Psoas muscle (tissue), 8 donors: ENCODE data around the gene CLASP1. TPM values are rescaled to one million over a fixed set of nuclear protein-coding genes. Genes with fewer than 3 reads are reported as not detected.

ENCODE experiments used
- ATAC-seq, 4 donors: fragments of 200-7000 bp; cut with Tn5 transposase; one replicate each; pipeline ENCODE4 v1.9.1; 2020; ENCODE audit warnings: moderate library complexity in 3 of 4, mild to moderate bottlenecking in 2 of 4
- DNase-seq, 2 donors: peaks; one replicate each; pipeline ENCODE4 v3.0.0-alpha.2; 2020
- H3K27ac ChIP-seq: fragments of 200-600 bp; one replicate; pipeline ENCODE4 v1.8.0; 2022
- H3K27me3 ChIP-seq, 3 donors: fragments of 200-600 bp in 1 of 3; one replicate each; pipeline versions ENCODE4 v1.6.1 to v1.8.0; 2013 to 2022; ENCODE audit warnings: low read length in 2 of 3, mild to moderate bottlenecking in 2 of 3, moderate library complexity in 1 of 3; ENCODE audit not compliant: insufficient read depth in 3 of 3
- H3K36me3 ChIP-seq, 2 donors: fragments of 200-600 bp in 1 of 2; one replicate each; pipeline versions ENCODE4 v1.6.1 to v1.8.0; 2013 to 2022; ENCODE audit warnings: low read depth in 1 of 2, mild to moderate bottlenecking in 1 of 2, moderate library complexity in 1 of 2; ENCODE audit not compliant: insufficient read depth in 1 of 2
- H3K4me1 ChIP-seq: fragments of 200-600 bp; one replicate; pipeline ENCODE4 v1.8.0; 2022
- H3K4me3 ChIP-seq: fragments of 200-600 bp; one replicate; pipeline ENCODE4 v1.8.0; 2022; ENCODE audit warnings: mild to moderate bottlenecking
- H3K9me3 ChIP-seq: fragments of 200-600 bp; one replicate; pipeline ENCODE4 v1.8.0; 2022
- CTCF ChIP-seq: fragments of 200-600 bp; IDR thresholded peaks from one replicate; pipeline ENCODE4 v1.8.0; 2022; ENCODE audit warnings: antibody characterized with exemption
- WGBS, 3 donors: extraction: QIAGEN DNeasy Blood & Tissue Kit; methylation state at CpG; one replicate each; pipeline versions ENCODE4 v1.1.6 to v1.1.7; 2013; 5-methylcytosine and 5-hydroxymethylcytosine counted together
- intact Hi-C, 2 donors: fragments of 100-400 bp; cut with DNase I; formaldehyde crosslinking; loops; one replicate each; pipeline versions ENCODE4 v1.11.0 to v1.14.2; 2022
- polyA plus RNA-seq, 3 donors: library from polyadenylated mRNA; stranded (reverse); fragments of 200-250 nt; gene quantifications; one replicate each; pipeline ENCODE4 v1.2.3, GENCODE V29; 2013
- total RNA-seq, 4 donors: library from RNA; stranded (reverse); fragmentation: NEBNext Ultra II Directional in 2 of 4; extraction: Animal tissue kit (Norgen Biotek cat#: 25700) in 2 of 4; gene quantifications; one replicate each; pipeline versions ENCODE4 v1.2.1 to v1.2.4, GENCODE V29; 2021 to 2023
- donor health status: healthy with polysubstance abuse.
- donor health status: DM: no; HTN: no; CAD: no; lungs with moderate emphysema.
- donor health status: Bipolar disorder and iron deficiency.
- donor health status: healthy.
- donor health status: DM: yes; HTN: yes; CAD: no.
- donor health status: DM: no; HTN: no; CAD: no.
- donor health status: DM: no; HTN: no; CAD: no.
- donor health status: DM: yes; HTN: yes; CAD: no.

The CLASP1 gene
- total and polyA plus RNA-seq, 7 donors: 11.6 to 60.7 (median 38.8) TPM

- TF ChIP-seq CTCF: no peak
- intact Hi-C loops: no loop called here
These were observed 178.3 kb downstream of the CLASP1 start for GRCh38 chr2:121470917-121471316.

GRCh38 chr2:121469356-121469755 lies 179.9 kb downstream of the CLASP1 start:
- ATAC-seq: no peak

More at GRCh38 chr2:121470917-121471316, 178.3 kb downstream of the CLASP1 start:
- ATAC-seq (no peak), DNase-seq (no peak)
- Histone ChIP-seq H3K27ac (no peak overlapping the region), H3K4me1 (peaks cover 30% of the 10 kb centered on the region), H3K36me3 (peaks cover 3 to 45% of the 10 kb centered on the region in 2 donors), H3K9me3 (no peaks in the 10 kb centered on the region), H3K27me3 (no peaks in the 10 kb centered on the region), H3K4me3 (no peak overlapping the region)
- 96 to 98% (median 98%) methylated on average over 4 of the region's 4 CpGs for WGBS, 3 donors

GRCh38 chr2:121468936-121469335 lies 180.3 kb downstream of the CLASP1 start:
- peaks cover 14% of the 10 kb centered on the region for H3K4me1 ChIP-seq
- DNase-seq: no peak
- no peak for TF ChIP-seq CTCF
- no peaks in the 10 kb centered on the region for H3K27me3 ChIP-seq
- H3K9me3 ChIP-seq: no peaks in the 10 kb centered on the region
- intact Hi-C loops: loop anchor here in 1 of 2 donors (5.0 kb wide), 1 partner anchor 42 kb away; no protein-coding TSS in a partner anchor
- 97 to 98% (median 98%) methylated on average over 6 of the region's 6 CpGs for WGBS, 3 donors
- no peak overlapping the region for H3K27ac ChIP-seq
- no peak overlapping the region for H3K4me3 ChIP-seq
- ATAC-seq: no peak
- peaks cover 3 to 47% of the 10 kb centered on the region in 2 donors for H3K36me3 ChIP-seq

More at GRCh38 chr2:121469356-121469755, 179.9 kb downstream of the CLASP1 start:
- Histone ChIP-seq H3K36me3 (peaks cover 3 to 47% of the 10 kb centered on the region in 2 donors), H3K4me3 (no peak overlapping the region), H3K4me1 (peaks cover 16% of the 10 kb centered on the region), H3K27me3 (no peaks in the 10 kb centered on the region), H3K27ac (no peak overlapping the region), H3K9me3 (no peaks in the 10 kb centered on the region)
- 97 to 99% (median 98%) methylated on average over 3 of the region's 3 CpGs for WGBS, 3 donors
- TF ChIP-seq CTCF: no peak
- DNase-seq: no peak
- intact Hi-C loops: loop anchor here in 1 of 2 donors (5.0 kb wide), 1 partner anchor 42 kb away; no protein-coding TSS in a partner anchor

GRCh38 chr2:121459291-121459690 lies 190.0 kb downstream of the CLASP1 start:
- no peak for TF ChIP-seq CTCF
- peaks cover 8 to 91% of the 10 kb centered on the region in 2 donors for H3K36me3 ChIP-seq

GRCh38 chr2:121456325-121456724 lies 192.9 kb downstream of the CLASP1 start:
- no peak for DNase-seq
- no peak for ATAC-seq
- H3K4me1 ChIP-seq: no peaks in the 10 kb centered on the region
- no peak for TF ChIP-seq CTCF
- peaks cover 6 to 100% of the 10 kb centered on the region in 2 donors for H3K36me3 ChIP-seq
- H3K9me3 ChIP-seq: no peaks in the 10 kb centered on the region
- H3K27ac ChIP-seq: no peak overlapping the region
- H3K27me3 ChIP-seq: no peaks in the 10 kb centered on the region
- H3K4me3 ChIP-seq: no peak overlapping the region
- intact Hi-C loops: loop anchor here in 1 of 2 donors (5.0 kb wide), 1 partner anchor 49 kb away; no protein-coding TSS in a partner anchor
- 86 to 91% (median 90%) methylated on average over 3 of the region's 3 CpGs for WGBS, 3 donors

More at GRCh38 chr2:121459291-121459690, 190.0 kb downstream of the CLASP1 start:
- WGBS, 3 donors: 84 to 92% (median 86%) methylated on average over 3 of the region's 3 CpGs
- no peaks in the 10 kb centered on the region for H3K4me1 ChIP-seq
- H3K9me3 ChIP-seq: no peaks in the 10 kb centered on the region
- H3K27me3 ChIP-seq: no peaks in the 10 kb centered on the region
- no peak overlapping the region for H3K27ac ChIP-seq
- H3K4me3 ChIP-seq: no peak overlapping the region
- no peak for ATAC-seq
- intact Hi-C loops: loop anchor here in 1 of 2 donors (5.0 kb wide), 1 partner anchor 52 kb away; no protein-coding TSS in a partner anchor
- no peak for DNase-seq
